PC-9 (cell line): Measurements from ENCODE around the gene NALCN. TPM values are rescaled to one million over a fixed set of nuclear protein-coding genes. Genes with fewer than 3 reads are reported as not detected.

Experiments
- BruUV-seq: library from RNA; stranded (reverse); fragments of 400-500 nt; replicated peaks from 2 replicates; lab custom pipeline; 2021; lab: Mats Ljungman, UMichigan
- CTCF ChIA-PET: fragments of 300-600 bp; sonication (Branson Sonifier 250); formaldehyde crosslinking; loops from one replicate; lab custom pipeline; 2022; ENCODE audit warnings: antibody characterized with exemption; lab: Charles Lee
- POLR2A ChIA-PET: fragments of 300-600 bp; sonication (Branson Sonifier 250); formaldehyde crosslinking; loops from one replicate; lab custom pipeline; 2022; ENCODE audit warnings: antibody characterized with exemption; ENCODE audit not compliant: unreplicated experiment; lab: Charles Lee
- DNase-seq, 2 experiments: peaks; one replicate each; pipeline versions ENCODE4 v3.0.0 to v3.0.0-alpha.2; 2015 to 2022; ENCODE audit warnings: mixed read lengths in 1 of 2
- H2AFZ ChIP-seq: fragments of 200-600 bp; sonication (generic); 2 replicates; pipeline ENCODE4 v1.8.1; 2017; ENCODE audit warnings: antibody characterized with exemption
- H3F3A ChIP-seq: fragments of 200-600 bp; sonication (generic); 2 replicates; pipeline ENCODE4 v1.8.1; 2017; ENCODE audit warnings: antibody characterized with exemption, mild to moderate bottlenecking, low read depth; ENCODE audit not compliant: insufficient read depth
- H3K27ac ChIP-seq: fragments of 200-600 bp; sonication (generic); 2 replicates; pipeline ENCODE4 v1.6.1; 2016; ENCODE audit warnings: mixed run types
- H3K27me3 ChIP-seq: fragments of 200-600 bp; sonication (generic); 2 replicates; pipeline ENCODE4 v1.6.1; 2016; ENCODE audit warnings: low read depth, mixed run types; ENCODE audit not compliant: insufficient read depth
- H3K36me3 ChIP-seq: fragments of 200-600 bp; sonication (generic); 2 replicates; pipeline ENCODE4 v1.6.1; 2016; ENCODE audit warnings: low read depth, mixed run types
- H3K4me1 ChIP-seq: fragments of 200-600 bp; sonication (generic); replicated peaks from 2 replicates; pipeline ENCODE4 v1.6.1; 2016; ENCODE audit warnings: mixed run types; ENCODE audit not compliant: insufficient read depth
- H3K4me2 ChIP-seq: fragments of 200-600 bp; sonication (generic); 2 replicates; pipeline ENCODE4 v1.6.1; 2017; ENCODE audit warnings: mixed run types
- H3K4me3 ChIP-seq: fragments of 200-600 bp; sonication (generic); 2 replicates; pipeline ENCODE4 v1.6.1; 2016; ENCODE audit warnings: mixed run types
- H3K79me2 ChIP-seq: fragments of 200-600 bp; sonication (generic); 2 replicates; pipeline ENCODE4 v1.6.1; 2017; ENCODE audit warnings: low read depth, mixed run types
- H3K9me2 ChIP-seq: fragments of 200-600 bp; sonication (generic); 2 replicates; pipeline ENCODE4 v1.8.1; 2017; ENCODE audit warnings: mild to moderate bottlenecking; ENCODE audit not compliant: insufficient read depth
- H3K9me3 ChIP-seq: fragments of 200-600 bp; sonication (generic); 2 replicates; pipeline ENCODE4 v1.8.1; 2016; ENCODE audit warnings: low read depth; ENCODE audit not compliant: insufficient read depth
- H4K20me1 ChIP-seq: fragments of 200-600 bp; sonication (generic); 2 replicates; pipeline ENCODE4 v1.8.1; 2017; ENCODE audit not compliant: insufficient read depth
- EZH2 ChIP-seq: fragments of 200-600 bp; sonication (generic); IDR thresholded peaks from 2 replicates; pipeline ENCODE4 v1.8.0; 2017; ENCODE audit warnings: antibody characterized with exemption, low read depth
- intact Hi-C: fragments of 100-400 bp; cut with micrococcal nuclease; formaldehyde crosslinking; loops from one replicate; pipeline ENCODE4 v1.10.0; 2022; ENCODE audit not compliant: unreplicated experiment
- total RNA-seq: library from RNA; stranded (reverse); gene quantifications from 2 replicates; pipeline ENCODE4 v1.2.3, GENCODE V29; 2021
- TF ChIP-seq, protein P1 (sequence below): fragments of 200-600 bp; sonication (generic); conservative IDR thresholded peaks from 2 replicates; pipeline ENCODE4 v1.6.1; 2017; ENCODE audit warnings: mixed run types, antibody characterized with exemption, mild to moderate bottlenecking, moderate library complexity

Gene NALCN
- total RNA-seq, 1 experiment from 2014 or later, result 7.7 TPM

DNA sequence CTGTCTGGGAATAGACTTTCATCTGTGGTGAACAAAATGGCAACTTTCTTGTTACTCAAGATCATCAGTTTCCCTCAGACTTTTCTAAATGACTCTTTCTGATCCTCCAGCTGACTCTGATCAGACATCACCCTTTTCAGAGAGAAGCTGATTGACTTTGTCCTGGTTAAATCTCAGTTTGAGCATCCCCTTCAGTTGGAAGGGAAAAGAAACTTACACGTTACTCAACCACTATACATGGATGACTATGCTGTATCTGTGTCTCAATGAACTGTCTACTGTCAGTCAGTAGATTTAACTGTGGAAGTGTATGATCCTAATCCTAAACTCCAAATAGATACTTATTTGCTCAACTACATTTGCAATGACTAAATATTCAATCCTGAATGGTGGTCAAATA lies 118.5 kb downstream of the NALCN start:
- no peak for TF ChIP-seq EZH2
- TF ChIP-seq, protein P1, sequence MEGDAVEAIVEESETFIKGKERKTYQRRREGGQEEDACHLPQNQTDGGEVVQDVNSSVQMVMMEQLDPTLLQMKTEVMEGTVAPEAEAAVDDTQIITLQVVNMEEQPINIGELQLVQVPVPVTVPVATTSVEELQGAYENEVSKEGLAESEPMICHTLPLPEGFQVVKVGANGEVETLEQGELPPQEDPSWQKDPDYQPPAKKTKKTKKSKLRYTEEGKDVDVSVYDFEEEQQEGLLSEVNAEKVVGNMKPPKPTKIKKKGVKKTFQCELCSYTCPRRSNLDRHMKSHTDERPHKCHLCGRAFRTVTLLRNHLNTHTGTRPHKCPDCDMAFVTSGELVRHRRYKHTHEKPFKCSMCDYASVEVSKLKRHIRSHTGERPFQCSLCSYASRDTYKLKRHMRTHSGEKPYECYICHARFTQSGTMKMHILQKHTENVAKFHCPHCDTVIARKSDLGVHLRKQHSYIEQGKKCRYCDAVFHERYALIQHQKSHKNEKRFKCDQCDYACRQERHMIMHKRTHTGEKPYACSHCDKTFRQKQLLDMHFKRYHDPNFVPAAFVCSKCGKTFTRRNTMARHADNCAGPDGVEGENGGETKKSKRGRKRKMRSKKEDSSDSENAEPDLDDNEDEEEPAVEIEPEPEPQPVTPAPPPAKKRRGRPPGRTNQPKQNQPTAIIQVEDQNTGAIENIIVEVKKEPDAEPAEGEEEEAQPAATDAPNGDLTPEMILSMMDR, result no peak
- no peak overlapping the region for H3K4me2 ChIP-seq
- H3F3A ChIP-seq, result no peaks in the 10 kb centered on the region
- H3K27ac ChIP-seq, result no peak overlapping the region
- no peaks in the 10 kb centered on the region for H3K9me3 ChIP-seq
- H4K20me1 ChIP-seq, result no peaks in the 10 kb centered on the region
- H3K27me3 ChIP-seq, result no peaks in the 10 kb centered on the region
- H3K4me3 ChIP-seq, result no peak overlapping the region
- ChIA-PET POLR2A (no interaction called here), CTCF (no interaction called here)
- no peak overlapping the region for H2AFZ ChIP-seq
- no peaks in the 10 kb centered on the region for H3K9me2 ChIP-seq
- no peak for DNase-seq
- H3K79me2 ChIP-seq, result no peaks in the 10 kb centered on the region
- no peaks in the 10 kb centered on the region for H3K4me1 ChIP-seq
- intact Hi-C loops, result no loop called here
- no TSS peak for BruUV-seq
- no peaks in the 10 kb centered on the region for H3K36me3 ChIP-seq

DNA sequence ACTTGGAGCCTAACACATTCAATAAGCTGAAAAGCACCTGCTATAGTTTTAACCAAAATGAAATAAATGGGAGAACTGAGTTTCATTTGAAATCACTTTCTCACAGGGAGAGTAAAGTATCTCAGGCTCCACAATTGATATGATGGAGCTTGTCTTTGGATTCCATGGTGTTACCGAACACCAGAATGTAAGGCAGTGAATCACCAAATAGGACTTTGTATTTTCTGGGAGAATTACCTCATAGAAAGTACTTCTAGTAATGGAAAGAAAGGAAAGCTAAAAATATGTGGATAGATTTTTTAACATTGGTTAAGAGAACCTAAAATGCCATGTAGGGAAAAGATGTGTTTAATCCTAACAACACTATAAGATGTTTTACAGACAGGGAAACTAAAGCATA lies 123.6 kb downstream of the NALCN start:
- H3K79me2 ChIP-seq, result no peaks in the 10 kb centered on the region
- ChIA-PET POLR2A (no interaction called here), CTCF (no interaction called here)
- no peak overlapping the region for H3K4me3 ChIP-seq
- H3K4me1 ChIP-seq, result no peaks in the 10 kb centered on the region
- H3K9me2 ChIP-seq, result no peaks in the 10 kb centered on the region
- H2AFZ ChIP-seq, result no peak overlapping the region
- H3K27me3 ChIP-seq, result no peaks in the 10 kb centered on the region
- no peak overlapping the region for H3K4me2 ChIP-seq
- no peaks in the 10 kb centered on the region for H3K9me3 ChIP-seq
- no peaks in the 10 kb centered on the region for H3F3A ChIP-seq
- H3K36me3 ChIP-seq, result no peaks in the 10 kb centered on the region
- no peak for DNase-seq
- BruUV-seq, result no TSS peak
- no peaks in the 10 kb centered on the region for H4K20me1 ChIP-seq
- intact Hi-C loops, result no loop called here
- TF ChIP-seq EZH2, result no peak
- TF ChIP-seq, protein P1, result no peak
- H3K27ac ChIP-seq, result no peak overlapping the region

DNA sequence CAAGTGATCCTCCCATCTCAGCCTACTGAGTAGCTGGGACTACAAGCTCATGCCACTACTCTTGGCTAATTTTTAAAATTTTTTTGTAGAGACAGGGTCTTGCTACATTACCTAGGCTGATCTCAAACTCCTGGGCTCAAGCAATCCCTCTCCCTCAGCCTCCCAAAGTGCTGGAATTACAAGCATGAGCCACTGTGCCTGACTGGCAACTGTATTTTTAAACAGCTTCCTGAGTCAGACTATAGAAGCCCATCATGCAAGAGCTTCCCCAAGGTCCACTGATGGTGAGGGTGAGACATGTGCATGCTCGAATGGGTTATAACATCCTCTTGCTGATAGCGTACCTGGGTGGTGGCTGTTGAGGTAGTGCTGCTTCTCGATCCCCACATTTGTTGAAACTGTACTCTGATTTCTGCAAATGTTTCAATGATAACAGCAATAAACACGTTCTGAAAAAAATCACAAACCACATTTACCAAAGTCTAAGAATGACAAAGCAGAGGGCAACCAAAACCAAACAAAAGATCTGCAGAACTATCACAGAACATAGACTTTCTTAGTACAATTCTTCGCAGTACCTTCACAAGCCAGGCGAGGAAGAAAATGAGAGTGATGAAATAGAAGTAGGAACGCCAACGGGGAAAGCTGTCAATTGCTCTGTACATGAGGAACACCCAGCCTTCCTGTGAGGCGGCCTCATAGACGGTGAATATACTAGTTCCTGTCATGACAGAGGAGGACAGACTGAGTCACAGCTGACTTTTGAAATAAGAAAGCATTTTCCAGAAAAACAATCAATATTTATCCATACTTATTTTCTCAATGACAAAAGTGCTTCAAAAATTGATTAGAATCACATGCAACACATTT lies 124.4 kb downstream of the NALCN start:
- no peak overlapping the region for H3K4me3 ChIP-seq
- CTCF ChIA-PET, result no interaction called here
- intact Hi-C loops, result no loop called here
- H3K9me3 ChIP-seq, result no peaks in the 10 kb centered on the region
- H3K36me3 ChIP-seq, result no peaks in the 10 kb centered on the region
- H2AFZ ChIP-seq, result no peak overlapping the region
- no peak overlapping the region for H3K27ac ChIP-seq
- no peaks in the 10 kb centered on the region for H3K4me1 ChIP-seq
- H3K9me2 ChIP-seq, result no peaks in the 10 kb centered on the region
- BruUV-seq, result no TSS peak
- no peak overlapping the region for H3K4me2 ChIP-seq
- H3K27me3 ChIP-seq, result no peaks in the 10 kb centered on the region
- H3F3A ChIP-seq, result no peaks in the 10 kb centered on the region
- H4K20me1 ChIP-seq, result no peaks in the 10 kb centered on the region
- POLR2A ChIA-PET, result no interaction called here
- TF ChIP-seq, protein P1, result no peak
- TF ChIP-seq EZH2, result no peak
- no peak for DNase-seq
- no peaks in the 10 kb centered on the region for H3K79me2 ChIP-seq
